HepG2 (cell line): ENCODE data around the gene STKLD1. TPM values are rescaled to one million over a fixed set of nuclear protein-coding genes. Genes with fewer than 3 reads are reported as not detected.

Source experiments
- ARNT2 ChIP-seq: sonication (generic); formaldehyde crosslinking; IDR thresholded peaks from 2 replicates; pipeline ENCODE4 v1.8.0; 2022; ENCODE audit warnings: mild to moderate bottlenecking, low read depth, missing genetic modification reagents, moderate library complexity
- CCDC6 ChIP-seq: sonication (generic); formaldehyde crosslinking; IDR thresholded peaks from 2 replicates; pipeline ENCODE4 v1.8.1; 2022; ENCODE audit warnings: mild to moderate bottlenecking, missing genetic modification reagents, moderate library complexity
- DNMT3B ChIP-seq: conservative IDR thresholded peaks from 2 replicates; pipeline ENCODE4 v1.6.1; 2016; ENCODE audit warnings: missing biosample characterization, control low read depth
- DPF2 ChIP-seq: sonication (generic); formaldehyde crosslinking; IDR thresholded peaks from 2 replicates; pipeline ENCODE4 v1.4.0; 2020; ENCODE audit warnings: mild to moderate bottlenecking, low read depth, missing genetic modification reagents, borderline replicate concordance
- FOXK2 ChIP-seq: fragments of 450-650 bp; IDR thresholded peaks from 2 replicates; pipeline ENCODE4 v1.6.1; 2016
- HMG20A ChIP-seq: IDR thresholded peaks from 2 replicates; pipeline ENCODE4 v1.6.1; 2016; ENCODE audit warnings: borderline replicate concordance
- IKZF1 ChIP-seq: fragments of 450-650 bp; IDR thresholded peaks from 2 replicates; pipeline ENCODE4 v1.7.1; 2016
- PTBP1 ChIP-seq: fragments of 200-400 bp; formaldehyde crosslinking; IDR thresholded peaks from 2 replicates; pipeline ENCODE4 v1.6.1; 2018; ENCODE audit warnings: low read length, low read depth; ENCODE audit not compliant: poor library complexity, severe bottlenecking
- SNAI1 ChIP-seq: sonication (generic); formaldehyde crosslinking; IDR thresholded peaks from 2 replicates; pipeline ENCODE4 v1.5.0; 2020; ENCODE audit warnings: mild to moderate bottlenecking, missing genetic modification reagents, borderline replicate concordance
- SOX5 ChIP-seq: IDR thresholded peaks from 2 replicates; pipeline ENCODE4 v1.6.1; 2016; ENCODE audit warnings: borderline replicate concordance
- SP140L ChIP-seq: sonication (generic); formaldehyde crosslinking; IDR thresholded peaks from 2 replicates; pipeline ENCODE4 v1.4.0; 2020; ENCODE audit warnings: missing genetic modification reagents, borderline replicate concordance
- SUZ12 ChIP-seq: fragments of 150-350 bp; IDR thresholded peaks from 2 replicates; pipeline ENCODE4 v1.6.1; 2014; ENCODE audit warnings: low read depth, low read length
- ZNF138 ChIP-seq: sonication (generic); formaldehyde crosslinking; IDR thresholded peaks from 2 replicates; pipeline ENCODE4 v1.5.0; 2020; ENCODE audit warnings: mild to moderate bottlenecking, low read depth, missing genetic modification reagents
- ZNF232 ChIP-seq: sonication (generic); formaldehyde crosslinking; IDR thresholded peaks from 2 replicates; pipeline ENCODE4 v1.4.0; 2020; ENCODE audit warnings: missing genetic modification reagents, borderline replicate concordance
- ZNF552 ChIP-seq: sonication (generic); formaldehyde crosslinking; IDR thresholded peaks from 2 replicates; pipeline ENCODE4 v1.9.0; 2022; ENCODE audit warnings: missing genetic modification reagents, mild to moderate bottlenecking, borderline replicate concordance
- ZNF558 ChIP-seq: sonication (generic); formaldehyde crosslinking; IDR thresholded peaks from 2 replicates; pipeline ENCODE4 v1.9.0; 2022; ENCODE audit warnings: mild to moderate bottlenecking, missing genetic modification reagents, borderline replicate concordance
- ZNF652 ChIP-seq: IDR thresholded peaks from 2 replicates; pipeline ENCODE4 v1.6.1; 2016; ENCODE audit warnings: low read depth, borderline replicate concordance
- ZNF670 ChIP-seq: sonication (generic); formaldehyde crosslinking; IDR thresholded peaks from 2 replicates; pipeline ENCODE4 v1.8.0; 2022; ENCODE audit warnings: mild to moderate bottlenecking, missing genetic modification reagents, borderline replicate concordance
- ZNF850 ChIP-seq: sonication (generic); formaldehyde crosslinking; conservative IDR thresholded peaks from 2 replicates; pipeline ENCODE4 v1.9.0; 2021; ENCODE audit warnings: mild to moderate bottlenecking, missing genetic modification reagents
- polyA plus RNA-seq, 8 experiments: library from polyadenylated mRNA; depleted of rRNA in 3 of 8; stranded (reverse) in 7 of 8; unstranded in 1 of 8; fragments of >200 nt; fragmentation: Illumina TruSeq in 4 of 8; extraction: Trizol in 4 of 8; gene quantifications; 2 replicates each; pipeline versions ENCODE4 v1.2.1 to v1.2.3, GENCODE V29; 2011 to 2016; ENCODE audit warnings: low read depth in 4 of 8, missing spikeins in 1 of 8, mixed read lengths in 1 of 8; ENCODE audit not compliant: insufficient read depth in 1 of 8
- total RNA-seq, 5 experiments: library from RNA; depleted of rRNA; stranded (reverse); fragments of >200 nt; fragmentation: Illumina TruSeq; extraction: Trizol; gene quantifications; 2 replicates each; pipeline ENCODE4 v1.2.3, GENCODE V29; 2016; ENCODE audit warnings: low read depth in 1 of 5
- TF ChIP-seq, protein P1 (sequence below): sonication (generic); formaldehyde crosslinking; IDR thresholded peaks from 2 replicates; pipeline ENCODE4 v1.9.0; 2021; ENCODE audit warnings: missing genetic modification reagents, mild to moderate bottlenecking, borderline replicate concordance
- TF ChIP-seq, protein P2 (sequence below): IDR thresholded peaks from 2 replicates; pipeline ENCODE4 v1.6.1; 2018; ENCODE audit warnings: missing genetic modification reagents, mild to moderate bottlenecking, missing compliant biosample characterization
- TF ChIP-seq, protein P3 (sequence below): sonication (generic); formaldehyde crosslinking; IDR thresholded peaks from 2 replicates; pipeline ENCODE4 v1.8.0; 2022; ENCODE audit warnings: missing genetic modification reagents, mild to moderate bottlenecking, borderline replicate concordance
- TF ChIP-seq, protein P4 (sequence below): sonication (generic); formaldehyde crosslinking; IDR thresholded peaks from 2 replicates; pipeline ENCODE4 v1.4.0; 2020; ENCODE audit warnings: missing genetic modification reagents, borderline replicate concordance

The STKLD1 gene
- total and polyA plus RNA-seq, 2 of the 13 experiments (the other 11 are each of a cell fraction or from before 2014, with no cell fraction given) = 1.5 to 2.2 TPM

GRCh38 chr9:133375116-133375723 lies 946 bp upstream of the STKLD1 start (continued):
- TF ChIP-seq, protein P1, sequence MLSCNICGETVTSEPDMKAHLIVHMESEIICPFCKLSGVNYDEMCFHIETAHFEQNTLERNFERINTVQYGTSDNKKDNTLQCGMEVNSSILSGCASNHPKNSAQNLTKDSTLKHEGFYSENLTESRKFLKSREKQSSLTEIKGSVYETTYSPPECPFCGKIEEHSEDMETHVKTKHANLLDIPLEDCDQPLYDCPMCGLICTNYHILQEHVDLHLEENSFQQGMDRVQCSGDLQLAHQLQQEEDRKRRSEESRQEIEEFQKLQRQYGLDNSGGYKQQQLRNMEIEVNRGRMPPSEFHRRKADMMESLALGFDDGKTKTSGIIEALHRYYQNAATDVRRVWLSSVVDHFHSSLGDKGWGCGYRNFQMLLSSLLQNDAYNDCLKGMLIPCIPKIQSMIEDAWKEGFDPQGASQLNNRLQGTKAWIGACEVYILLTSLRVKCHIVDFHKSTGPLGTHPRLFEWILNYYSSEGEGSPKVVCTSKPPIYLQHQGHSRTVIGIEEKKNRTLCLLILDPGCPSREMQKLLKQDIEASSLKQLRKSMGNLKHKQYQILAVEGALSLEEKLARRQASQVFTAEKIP (CRISPR knock-in tag) = no peak
- TF ChIP-seq SUZ12 = no peak
- no peak for TF ChIP-seq FOXK2
- TF ChIP-seq, protein P2, sequence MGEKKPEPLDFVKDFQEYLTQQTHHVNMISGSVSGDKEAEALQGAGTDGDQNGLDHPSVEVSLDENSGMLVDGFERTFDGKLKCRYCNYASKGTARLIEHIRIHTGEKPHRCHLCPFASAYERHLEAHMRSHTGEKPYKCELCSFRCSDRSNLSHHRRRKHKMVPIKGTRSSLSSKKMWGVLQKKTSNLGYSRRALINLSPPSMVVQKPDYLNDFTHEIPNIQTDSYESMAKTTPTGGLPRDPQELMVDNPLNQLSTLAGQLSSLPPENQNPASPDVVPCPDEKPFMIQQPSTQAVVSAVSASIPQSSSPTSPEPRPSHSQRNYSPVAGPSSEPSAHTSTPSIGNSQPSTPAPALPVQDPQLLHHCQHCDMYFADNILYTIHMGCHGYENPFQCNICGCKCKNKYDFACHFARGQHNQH (CRISPR knock-in tag) = 0 out of 2 replicates have a peak, but pooled peaks have one; percentile 20
- no peak for TF ChIP-seq CCDC6 (CRISPR knock-in tag)
- no peak for TF ChIP-seq ARNT2 (CRISPR knock-in tag)
- no peak for TF ChIP-seq SNAI1 (CRISPR knock-in tag)
- TF ChIP-seq ZNF652 = no peak
- no peak for TF ChIP-seq PTBP1
- TF ChIP-seq ZNF850 (CRISPR knock-in tag) = no peak
- TF ChIP-seq ZNF138 (CRISPR knock-in tag) = peak; percentile 86; the same call in 1 of the 2 replicates
- TF ChIP-seq, protein P3, sequence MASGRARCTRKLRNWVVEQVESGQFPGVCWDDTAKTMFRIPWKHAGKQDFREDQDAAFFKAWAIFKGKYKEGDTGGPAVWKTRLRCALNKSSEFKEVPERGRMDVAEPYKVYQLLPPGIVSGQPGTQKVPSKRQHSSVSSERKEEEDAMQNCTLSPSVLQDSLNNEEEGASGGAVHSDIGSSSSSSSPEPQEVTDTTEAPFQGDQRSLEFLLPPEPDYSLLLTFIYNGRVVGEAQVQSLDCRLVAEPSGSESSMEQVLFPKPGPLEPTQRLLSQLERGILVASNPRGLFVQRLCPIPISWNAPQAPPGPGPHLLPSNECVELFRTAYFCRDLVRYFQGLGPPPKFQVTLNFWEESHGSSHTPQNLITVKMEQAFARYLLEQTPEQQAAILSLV (CRISPR knock-in tag) = no peak
- no peak for TF ChIP-seq DNMT3B (CRISPR knock-in tag)
- TF ChIP-seq DPF2 (CRISPR knock-in tag) = no peak
- no peak for TF ChIP-seq IKZF1
- no peak for TF ChIP-seq ZNF670 (CRISPR knock-in tag)
- TF ChIP-seq SP140L = no peak
- TF ChIP-seq ZNF552 (CRISPR knock-in tag) = no peak
- TF ChIP-seq SOX5 (CRISPR knock-in tag) = no peak
- TF ChIP-seq, protein P4, sequence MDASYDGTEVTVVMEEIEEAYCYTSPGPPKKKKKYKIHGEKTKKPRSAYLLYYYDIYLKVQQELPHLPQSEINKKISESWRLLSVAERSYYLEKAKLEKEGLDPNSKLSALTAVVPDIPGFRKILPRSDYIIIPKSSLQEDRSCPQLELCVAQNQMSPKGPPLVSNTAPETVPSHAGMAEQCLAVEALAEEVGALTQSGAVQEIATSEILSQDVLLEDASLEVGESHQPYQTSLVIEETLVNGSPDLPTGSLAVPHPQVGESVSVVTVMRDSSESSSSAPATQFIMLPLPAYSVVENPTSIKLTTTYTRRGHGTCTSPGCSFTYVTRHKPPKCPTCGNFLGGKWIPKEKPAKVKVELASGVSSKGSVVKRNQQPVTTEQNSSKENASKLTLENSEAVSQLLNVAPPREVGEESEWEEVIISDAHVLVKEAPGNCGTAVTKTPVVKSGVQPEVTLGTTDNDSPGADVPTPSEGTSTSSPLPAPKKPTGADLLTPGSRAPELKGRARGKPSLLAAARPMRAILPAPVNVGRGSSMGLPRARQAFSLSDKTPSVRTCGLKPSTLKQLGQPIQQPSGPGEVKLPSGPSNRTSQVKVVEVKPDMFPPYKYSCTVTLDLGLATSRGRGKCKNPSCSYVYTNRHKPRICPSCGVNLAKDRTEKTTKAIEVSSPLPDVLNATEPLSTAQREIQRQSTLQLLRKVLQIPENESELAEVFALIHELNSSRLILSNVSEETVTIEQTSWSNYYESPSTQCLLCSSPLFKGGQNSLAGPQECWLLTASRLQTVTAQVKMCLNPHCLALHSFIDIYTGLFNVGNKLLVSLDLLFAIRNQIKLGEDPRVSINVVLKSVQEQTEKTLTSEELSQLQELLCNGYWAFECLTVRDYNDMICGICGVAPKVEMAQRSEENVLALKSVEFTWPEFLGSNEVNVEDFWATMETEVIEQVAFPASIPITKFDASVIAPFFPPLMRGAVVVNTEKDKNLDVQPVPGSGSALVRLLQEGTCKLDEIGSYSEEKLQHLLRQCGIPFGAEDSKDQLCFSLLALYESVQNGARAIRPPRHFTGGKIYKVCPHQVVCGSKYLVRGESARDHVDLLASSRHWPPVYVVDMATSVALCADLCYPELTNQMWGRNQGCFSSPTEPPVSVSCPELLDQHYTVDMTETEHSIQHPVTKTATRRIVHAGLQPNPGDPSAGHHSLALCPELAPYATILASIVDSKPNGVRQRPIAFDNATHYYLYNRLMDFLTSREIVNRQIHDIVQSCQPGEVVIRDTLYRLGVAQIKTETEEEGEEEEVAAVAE (CRISPR knock-in tag) = no peak
- 0 out of 2 replicates have a peak, but pooled peaks have one; percentile 64 for TF ChIP-seq ZNF232 (CRISPR knock-in tag)
- no peak for TF ChIP-seq HMG20A (CRISPR knock-in tag)
- TF ChIP-seq ZNF558 (CRISPR knock-in tag) = no peak
